Measurements from ENCODE around the gene GALNT2. TPM values are rescaled to one million over a fixed set of nuclear protein-coding genes. Genes with fewer than 3 reads are reported as not detected.

Gene GALNT2
- total RNA-seq, 1 donor = 17.2 TPM

DNA sequence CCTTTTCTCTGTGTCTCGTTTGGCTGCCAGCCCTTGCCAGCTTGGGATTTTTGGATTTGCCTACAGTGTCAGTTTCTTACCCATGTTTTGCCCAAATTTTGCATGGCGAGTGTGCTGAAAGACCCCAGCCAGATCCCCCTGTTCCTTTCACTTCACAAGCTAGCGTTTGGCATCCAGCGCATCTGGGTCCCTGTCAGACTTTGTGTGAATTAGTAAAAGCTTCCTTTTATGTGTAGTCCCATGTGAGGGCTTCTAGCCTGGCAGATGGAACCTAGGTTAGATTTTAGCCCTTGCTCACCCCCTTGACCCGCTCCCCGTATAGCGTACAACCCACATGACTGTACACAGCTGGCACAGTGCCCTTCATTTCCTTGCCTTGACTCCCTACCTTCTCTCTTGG lies 22.3 kb upstream of the GALNT2 start:
- Histone ChIP-seq H3K4me3 (ENCODE audit: low read length) (no peak overlapping the region), H3K4me1 (ENCODE audit: insufficient read depth, low read length) (peaks cover 4% of the 10 kb centered on the region), H3K27me3 (ENCODE audit: insufficient read depth, low read length) (no peaks in the 10 kb centered on the region), H3K9me3 (ENCODE audit: low read depth, low read length) (no peaks in the 10 kb centered on the region)

- Histone ChIP-seq H3K27me3 (ENCODE audit: insufficient read depth, low read length) (no peaks in the 10 kb centered on the region), H3K4me1 (ENCODE audit: insufficient read depth, low read length) (peaks cover 4% of the 10 kb centered on the region), H3K9me3 (ENCODE audit: low read depth, low read length) (no peaks in the 10 kb centered on the region), H3K4me3 (ENCODE audit: low read length) (no peak overlapping the region)
These were observed 19.7 kb upstream of the GALNT2 start for GRCh38 chr1:230047114-230047865.

DNA sequence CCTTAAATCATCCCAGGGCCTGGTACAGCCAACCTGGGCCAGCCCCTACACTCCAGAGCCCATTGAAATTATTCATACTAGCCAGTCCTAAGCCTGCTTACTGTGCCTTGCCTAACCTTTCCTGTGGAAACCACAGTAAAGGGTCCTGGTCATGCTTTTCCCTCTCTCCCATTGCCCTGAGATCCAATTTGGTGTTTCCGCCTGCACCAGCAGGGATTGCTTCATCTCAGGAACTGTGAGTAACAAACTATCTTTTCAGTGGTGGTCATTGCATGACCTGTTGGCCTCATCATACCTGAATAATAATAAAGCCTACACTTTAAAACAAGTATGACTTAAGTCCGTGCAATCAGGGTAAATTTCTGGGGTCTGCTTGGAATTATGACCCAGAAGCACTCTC lies 18.7 kb upstream of the GALNT2 start:
- Histone ChIP-seq H3K4me3 (ENCODE audit: low read length) (no peak overlapping the region), H3K4me1 (ENCODE audit: insufficient read depth, low read length) (no peaks in the 10 kb centered on the region), H3K27me3 (ENCODE audit: insufficient read depth, low read length) (no peaks in the 10 kb centered on the region), H3K9me3 (ENCODE audit: low read depth, low read length) (no peaks in the 10 kb centered on the region)

GRCh38 chr1:230048922-230049321 lies 18.1 kb upstream of the GALNT2 start:
- Histone ChIP-seq H3K4me3 (ENCODE audit: low read length) (no peak overlapping the region), H3K27me3 (ENCODE audit: insufficient read depth, low read length) (no peaks in the 10 kb centered on the region), H3K9me3 (ENCODE audit: low read depth, low read length) (no peaks in the 10 kb centered on the region), H3K4me1 (ENCODE audit: insufficient read depth, low read length) (no peaks in the 10 kb centered on the region)

DNA sequence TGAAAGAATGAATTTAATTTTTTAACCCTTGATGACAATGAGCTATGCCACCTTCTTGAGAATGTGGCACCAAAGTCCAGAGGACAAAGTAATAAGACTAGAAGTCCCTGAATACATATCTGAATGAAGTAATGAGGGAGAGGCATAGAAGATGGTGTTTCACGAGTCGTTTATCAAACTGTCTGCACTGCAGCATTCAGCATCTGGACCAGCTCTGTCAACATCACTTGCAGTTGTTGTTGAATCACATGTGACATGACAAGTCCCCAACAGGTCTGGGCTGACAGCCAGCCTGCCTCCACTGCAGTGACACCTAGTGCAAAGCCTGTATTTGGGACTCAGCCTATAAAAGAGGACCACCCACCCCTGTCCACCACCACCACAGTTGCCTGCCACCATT lies 17.3 kb upstream of the GALNT2 start:
- H3K9me3 ChIP-seq (ENCODE audit: low read depth, low read length) = no peaks in the 10 kb centered on the region
- H3K4me1 ChIP-seq (ENCODE audit: insufficient read depth, low read length) = no peaks in the 10 kb centered on the region
- H3K27me3 ChIP-seq (ENCODE audit: insufficient read depth, low read length) = no peaks in the 10 kb centered on the region
- no peak overlapping the region for H3K4me3 ChIP-seq (ENCODE audit: low read length)

DNA sequence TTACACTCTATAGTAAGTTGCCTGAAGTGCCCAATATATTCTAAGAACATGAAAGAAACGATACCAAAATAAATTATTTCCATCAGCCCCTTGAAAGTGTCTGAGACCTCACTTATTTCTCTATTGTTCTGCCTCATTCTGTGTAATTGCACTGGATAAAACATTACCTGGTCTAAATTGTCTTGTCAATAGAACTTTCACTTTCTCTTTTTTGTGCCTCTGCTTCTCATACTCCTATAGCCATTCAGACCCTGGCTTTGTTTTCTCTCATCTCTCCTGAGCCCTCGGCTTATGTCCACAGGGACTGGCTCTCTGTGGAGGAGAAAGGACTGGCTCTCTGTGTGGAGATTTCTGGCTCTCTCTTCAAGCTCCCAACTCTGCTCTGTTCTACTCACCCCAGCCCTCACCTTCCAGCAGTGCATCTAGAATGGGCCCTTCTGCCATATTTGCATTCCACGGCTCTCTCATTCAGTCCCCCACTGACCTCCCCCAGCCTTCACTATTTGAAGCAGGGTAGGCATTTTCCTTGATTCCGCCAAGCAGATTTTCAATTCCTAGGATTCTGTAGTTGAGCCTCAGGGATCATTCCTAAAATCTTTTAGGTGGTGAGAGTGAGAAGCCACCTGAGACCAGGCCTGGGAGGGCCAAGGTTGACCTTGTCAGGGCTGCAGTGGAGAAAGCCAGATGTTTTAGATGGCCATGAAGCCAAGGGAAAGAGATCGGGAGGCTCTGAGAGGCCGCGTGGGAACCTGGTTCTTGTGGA lies 15.9 kb upstream of the GALNT2 start:
- H3K4me3 ChIP-seq (ENCODE audit: low read length) = no peak overlapping the region
- H3K4me1 ChIP-seq (ENCODE audit: insufficient read depth, low read length) = no peaks in the 10 kb centered on the region
- no peaks in the 10 kb centered on the region for H3K27me3 ChIP-seq (ENCODE audit: insufficient read depth, low read length)
- no peaks in the 10 kb centered on the region for H3K9me3 ChIP-seq (ENCODE audit: low read depth, low read length)

- Histone ChIP-seq H3K27me3 (ENCODE audit: insufficient read depth, low read length) (no peaks in the 10 kb centered on the region), H3K4me3 (ENCODE audit: low read length) (no peak overlapping the region), H3K9me3 (ENCODE audit: low read depth, low read length) (no peaks in the 10 kb centered on the region), H3K4me1 (ENCODE audit: insufficient read depth, low read length) (no peaks in the 10 kb centered on the region)
These were observed 15.0 kb upstream of the GALNT2 start for GRCh38 chr1:230052018-230052417.

DNA sequence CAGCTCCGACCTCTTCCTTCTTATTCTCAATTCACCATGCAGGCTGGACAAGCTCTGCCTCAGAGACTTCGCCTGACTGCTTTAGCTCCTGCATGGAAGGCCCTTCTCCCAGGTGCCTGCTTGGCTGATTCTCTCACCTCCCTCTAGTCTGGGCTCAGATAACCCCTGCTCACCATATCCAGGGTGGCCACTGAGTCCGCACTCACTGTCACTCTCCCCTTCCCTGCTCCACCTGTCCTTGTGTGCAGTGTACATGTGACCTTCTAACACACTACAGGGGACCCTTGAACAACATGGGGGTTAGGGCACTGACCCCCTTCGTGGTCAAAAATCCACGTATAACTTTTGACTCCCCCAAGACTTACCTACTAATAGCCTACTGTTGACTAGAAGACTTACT lies 14.4 kb upstream of the GALNT2 start:
- Histone ChIP-seq H3K27me3 (ENCODE audit: insufficient read depth, low read length) (no peaks in the 10 kb centered on the region), H3K4me3 (ENCODE audit: low read length) (no peak overlapping the region), H3K4me1 (ENCODE audit: insufficient read depth, low read length) (no peaks in the 10 kb centered on the region), H3K9me3 (ENCODE audit: low read depth, low read length) (no peaks in the 10 kb centered on the region)

- no peaks in the 10 kb centered on the region for H3K9me3 ChIP-seq (ENCODE audit: low read depth, low read length)
These were observed 12.8 kb upstream of the GALNT2 start for GRCh38 chr1:230054092-230054749.

GRCh38 chr1:230056098-230056497 lies 10.9 kb upstream of the GALNT2 start:
- Histone ChIP-seq H3K9me3 (ENCODE audit: low read depth, low read length) (no peaks in the 10 kb centered on the region), H3K4me3 (ENCODE audit: low read length) (no peak overlapping the region), H3K27me3 (ENCODE audit: insufficient read depth, low read length) (no peaks in the 10 kb centered on the region), H3K4me1 (ENCODE audit: insufficient read depth, low read length) (no peaks in the 10 kb centered on the region)

More at GRCh38 chr1:230054092-230054749, 12.8 kb upstream of the GALNT2 start:
- Histone ChIP-seq H3K27me3 (ENCODE audit: insufficient read depth, low read length) (no peaks in the 10 kb centered on the region), H3K4me3 (ENCODE audit: low read length) (no peak overlapping the region), H3K4me1 (ENCODE audit: insufficient read depth, low read length) (no peaks in the 10 kb centered on the region)

GRCh38 chr1:230057100-230057499 lies 9.9 kb upstream of the GALNT2 start:
- Histone ChIP-seq H3K4me3 (ENCODE audit: low read length) (no peak overlapping the region), H3K9me3 (ENCODE audit: low read depth, low read length) (no peaks in the 10 kb centered on the region)

DNA sequence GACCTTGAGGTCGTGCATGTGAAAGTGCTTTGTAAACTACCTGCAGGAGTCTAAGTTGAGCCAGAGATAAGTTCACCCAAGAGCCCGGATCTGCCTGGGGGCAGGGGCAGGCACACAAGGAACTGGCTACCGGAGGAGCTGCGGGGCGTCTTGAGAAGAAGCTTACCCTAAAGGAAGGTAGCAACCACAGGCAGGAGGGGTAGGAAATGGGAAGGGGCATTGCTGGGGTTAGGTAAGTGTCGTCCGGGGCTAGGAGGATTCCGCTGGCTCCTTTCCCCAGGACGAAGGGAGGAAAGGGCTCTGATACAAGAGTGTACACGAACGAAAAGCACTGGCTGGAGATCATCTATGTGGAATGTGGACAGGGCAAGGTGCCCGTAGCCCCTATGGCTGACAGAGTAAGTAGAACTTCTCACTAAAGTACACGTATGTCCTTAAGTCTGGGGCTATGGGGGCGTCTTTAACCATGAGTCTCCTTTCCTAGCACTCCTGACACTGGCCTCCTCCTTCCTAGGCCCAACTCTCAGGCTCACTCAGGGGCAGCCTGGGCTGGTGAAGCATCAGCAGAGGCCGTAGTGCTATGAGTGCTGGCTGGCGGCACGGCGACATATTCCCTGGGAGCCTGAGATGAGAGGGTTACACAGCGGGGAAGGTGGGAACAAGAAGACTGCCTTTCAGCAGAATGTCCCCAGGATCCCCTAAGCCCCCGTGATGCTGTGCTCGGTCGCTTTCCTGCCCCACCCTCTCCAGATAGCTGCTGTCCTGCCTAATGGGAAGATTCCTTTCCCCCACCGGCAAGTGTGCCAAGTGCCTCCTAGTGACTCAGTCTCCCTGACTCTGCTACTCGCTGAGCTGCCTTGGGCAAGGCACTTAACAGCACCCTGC lies 9.1 kb upstream of the GALNT2 start:
- H3K4me1 ChIP-seq (ENCODE audit: insufficient read depth, low read length) = no peaks in the 10 kb centered on the region
- no peak overlapping the region for H3K4me3 ChIP-seq (ENCODE audit: low read length)
- H3K9me3 ChIP-seq (ENCODE audit: low read depth, low read length) = no peaks in the 10 kb centered on the region
- H3K27me3 ChIP-seq (ENCODE audit: insufficient read depth, low read length) = no peaks in the 10 kb centered on the region

More at GRCh38 chr1:230057100-230057499, 9.9 kb upstream of the GALNT2 start:
- Histone ChIP-seq H3K4me1 (ENCODE audit: insufficient read depth, low read length) (no peaks in the 10 kb centered on the region), H3K27me3 (ENCODE audit: insufficient read depth, low read length) (no peaks in the 10 kb centered on the region)

GRCh38 chr1:230058626-230059025 lies 8.4 kb upstream of the GALNT2 start:
- H3K4me1 ChIP-seq (ENCODE audit: insufficient read depth, low read length) = no peaks in the 10 kb centered on the region
- no peaks in the 10 kb centered on the region for H3K9me3 ChIP-seq (ENCODE audit: low read depth, low read length)
- no peak overlapping the region for H3K4me3 ChIP-seq (ENCODE audit: low read length)
- no peaks in the 10 kb centered on the region for H3K27me3 ChIP-seq (ENCODE audit: insufficient read depth, low read length)

DNA sequence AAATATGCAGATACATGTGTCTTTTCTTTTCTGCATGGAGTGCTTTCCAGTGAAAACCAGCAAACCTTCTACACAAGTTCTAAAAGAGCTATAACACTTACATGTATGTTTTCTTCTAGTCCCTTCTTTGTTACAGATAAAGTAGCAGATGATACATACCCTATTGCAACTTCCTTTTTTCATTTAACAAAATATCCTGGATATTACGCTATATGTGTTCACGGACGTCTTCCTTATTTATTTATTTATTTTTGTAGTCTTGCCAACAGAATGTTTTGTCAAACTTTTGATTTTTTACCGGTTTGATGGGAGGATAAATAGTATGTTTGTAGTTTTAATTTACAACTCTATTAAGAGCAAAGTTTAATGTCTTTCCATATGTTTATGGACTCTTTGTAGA lies 5.2 kb upstream of the GALNT2 start:
- Histone ChIP-seq H3K27me3 (ENCODE audit: insufficient read depth, low read length) (no peaks in the 10 kb centered on the region), H3K4me3 (ENCODE audit: low read length) (no peak overlapping the region), H3K9me3 (ENCODE audit: low read depth, low read length) (no peaks in the 10 kb centered on the region), H3K4me1 (ENCODE audit: insufficient read depth, low read length) (peaks cover 8% of the 10 kb centered on the region)

Measured in mononuclear cell (primary cell).